Kidney epithelial cell (primary cell): ENCODE results near the gene CARF. TPM values are rescaled to one million over a fixed set of nuclear protein-coding genes. Genes with fewer than 3 reads are reported as not detected.
A peak's percentile ranks its signal among the peaks of the same experiment; 100 is the strongest.

Experiments
- DNase-seq: peaks from one replicate; pipeline ENCODE4 v3.0.0-alpha.2; 2010; ENCODE audit warnings: low read depth
- H3K27me3 ChIP-seq: 2 replicates; pipeline ENCODE4 v1.6.0; 2011; ENCODE audit warnings: low read length; ENCODE audit not compliant: control insufficient read depth, insufficient read depth
- H3K36me3 ChIP-seq: 2 replicates; pipeline ENCODE4 v1.5.1; 2011; ENCODE audit warnings: low read length; ENCODE audit not compliant: control insufficient read depth, insufficient read depth
- H3K4me3 ChIP-seq: 2 replicates; pipeline ENCODE4 v1.5.1; 2011; ENCODE audit warnings: low read depth, mild to moderate bottlenecking, control low read depth, low read length
- CTCF ChIP-seq: IDR thresholded peaks from 2 replicates; pipeline ENCODE4 v1.5.1; 2011; ENCODE audit warnings: mild to moderate bottlenecking, moderate library complexity, low read length, control low read depth, inconsistent platforms; ENCODE audit not compliant: insufficient read depth, poor library complexity, severe bottlenecking
- total RNA-seq: library from RNA; depleted of rRNA; stranded (reverse); fragments of >200 nt; gene quantifications from 2 replicates; pipeline ENCODE4 v1.2.3, GENCODE V29; 2015

Gene CARF
- total RNA-seq, 1 donor from 2014 or later: 4.4 TPM

DNA sequence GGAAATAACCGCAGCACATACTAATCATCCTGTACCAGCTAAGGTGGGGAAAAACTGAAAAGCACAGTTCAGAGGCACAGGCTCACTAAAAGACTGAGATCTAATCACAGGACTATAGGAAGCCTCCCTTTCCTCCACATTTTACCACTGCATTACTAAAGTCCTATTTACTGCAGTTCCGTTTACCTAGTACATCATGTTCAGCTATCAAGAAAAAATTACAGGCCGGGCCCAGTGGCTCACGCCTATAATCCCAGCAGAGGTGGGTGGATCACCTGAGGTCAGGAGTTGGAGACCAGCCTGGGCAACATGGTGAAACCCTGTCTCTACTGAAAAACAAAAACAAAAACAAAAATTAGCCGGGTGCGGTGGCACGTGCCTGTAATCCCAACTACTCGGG is 91.6 kb downstream of the CARF start:
- H3K27me3 ChIP-seq: no peaks in the 10 kb centered on the region
- no peak overlapping the region for H3K4me3 ChIP-seq
- DNase-seq: no peak
- no peaks in the 10 kb centered on the region for H3K36me3 ChIP-seq
- no peak for TF ChIP-seq CTCF

DNA sequence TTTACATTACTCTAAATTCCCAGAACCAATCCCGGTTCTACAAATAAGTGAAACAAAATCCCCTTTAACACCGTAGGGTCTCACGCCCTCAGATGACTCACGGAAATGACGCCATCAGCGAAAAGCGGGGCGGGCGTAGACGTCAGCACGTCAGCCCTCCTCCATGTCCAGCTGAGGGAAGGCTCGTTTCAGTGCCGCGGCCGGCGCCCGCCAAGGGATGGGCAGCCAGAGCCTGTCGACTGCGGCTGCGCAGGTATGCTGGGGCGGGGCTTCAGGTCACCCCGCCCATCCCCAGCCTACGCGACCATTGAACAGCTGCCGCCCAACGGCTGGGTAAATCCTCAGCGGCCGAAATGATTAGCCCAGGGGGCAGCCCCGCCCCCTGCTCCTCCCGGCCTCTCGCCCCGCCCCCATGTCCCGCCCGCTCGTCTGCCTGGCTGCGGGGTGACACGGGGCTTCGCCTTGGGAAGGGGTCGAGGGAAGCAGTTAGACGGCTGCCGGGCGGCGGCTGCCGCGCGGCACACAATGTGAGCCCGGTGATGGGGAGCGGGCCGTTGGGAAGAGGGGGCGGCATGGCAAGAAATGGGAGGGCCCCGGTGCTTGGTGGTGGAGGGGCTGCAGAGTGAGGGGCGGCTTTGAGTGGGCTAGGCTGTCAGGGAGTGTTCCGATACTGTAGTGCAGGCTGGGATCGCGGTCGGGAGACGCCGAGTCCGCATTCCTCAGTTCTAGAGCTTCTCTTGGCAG is 102.6 kb downstream of the CARF start, which contains the start of gene NBEAL1:
NBEAL1 (plus strand) TSS at position 420 of the 744 bp plus-strand sequence. CDS start 1,510 bp downstream, outside the sequence.
- H3K4me3 ChIP-seq: peak within 1 kb of the TSS; percentile 91
- H3K36me3 ChIP-seq: no peaks in the 10 kb centered on the region
- no peak for TF ChIP-seq CTCF
- H3K27me3 ChIP-seq: no peaks in the 10 kb centered on the region
- peak; percentile 90 for DNase-seq

DNA sequence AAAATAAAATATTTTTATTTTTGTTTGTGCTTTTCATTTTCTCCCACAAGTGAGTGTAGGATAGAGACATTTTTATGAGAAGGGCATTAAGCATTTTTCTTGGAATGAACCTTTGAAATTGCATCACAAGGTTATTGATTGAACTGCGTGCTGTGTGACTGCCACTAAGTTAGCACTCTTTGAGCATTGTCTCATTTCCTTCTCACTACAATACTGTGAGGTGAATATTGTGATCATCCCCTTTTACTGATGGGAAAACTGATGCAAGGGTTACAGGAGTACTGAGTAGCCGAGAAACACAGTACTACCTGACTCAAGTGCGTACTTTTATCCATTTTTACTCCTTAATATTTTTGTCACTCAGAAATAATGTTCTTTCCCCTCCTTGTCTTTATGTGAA is 104.6 kb downstream of the CARF start:
- Histone ChIP-seq H3K36me3 (no peaks in the 10 kb centered on the region), H3K27me3 (no peaks in the 10 kb centered on the region), H3K4me3 (peak overlapping the region; percentile 1)
- TF ChIP-seq CTCF: no peak
- DNase-seq: no peak

GRCh38 chr2:203018181-203018580 is 106.1 kb downstream of the CARF start:
- DNase-seq: no peak
- H3K4me3 ChIP-seq: peak overlapping the region; percentile 20
- no peak for TF ChIP-seq CTCF
- H3K27me3 ChIP-seq: no peaks in the 10 kb centered on the region
- no peaks in the 10 kb centered on the region for H3K36me3 ChIP-seq

DNA sequence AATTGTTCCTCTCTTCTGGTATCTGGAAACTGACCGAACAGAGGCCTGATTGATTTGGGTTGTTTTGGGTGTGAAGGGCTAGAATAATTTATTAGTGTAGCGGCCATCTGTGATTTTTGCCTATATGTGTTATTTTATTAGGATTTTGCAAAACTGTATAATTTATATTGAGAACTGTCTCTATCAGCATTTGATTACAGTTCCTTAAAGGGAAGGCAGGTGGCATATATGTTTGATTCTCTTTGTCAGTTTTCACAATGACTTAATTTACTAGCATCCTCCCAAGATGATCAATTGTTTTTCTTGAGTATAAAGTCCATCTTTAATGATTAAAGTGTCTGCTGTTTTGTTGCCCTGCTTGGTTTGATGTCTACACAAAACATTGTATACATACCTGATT is 107.1 kb downstream of the CARF start:
- no peak overlapping the region for H3K4me3 ChIP-seq
- TF ChIP-seq CTCF: peak; percentile 12
- no peak for DNase-seq
- H3K36me3 ChIP-seq: no peaks in the 10 kb centered on the region
- H3K27me3 ChIP-seq: no peaks in the 10 kb centered on the region

GRCh38 chr2:203021991-203022390 is 109.9 kb downstream of the CARF start:
- no peak for DNase-seq
- Histone ChIP-seq H3K36me3 (no peaks in the 10 kb centered on the region), H3K4me3 (no peak overlapping the region), H3K27me3 (no peaks in the 10 kb centered on the region)
- TF ChIP-seq CTCF: no peak
